ENCODE results near the gene SMPX. TPM values are rescaled to one million over a fixed set of nuclear protein-coding genes. Genes with fewer than 3 reads are reported as not detected.

The SMPX gene
- polyA plus RNA-seq, 1 of the 3 experiments (the other 2 are of a cell fraction): not detected

DNA sequence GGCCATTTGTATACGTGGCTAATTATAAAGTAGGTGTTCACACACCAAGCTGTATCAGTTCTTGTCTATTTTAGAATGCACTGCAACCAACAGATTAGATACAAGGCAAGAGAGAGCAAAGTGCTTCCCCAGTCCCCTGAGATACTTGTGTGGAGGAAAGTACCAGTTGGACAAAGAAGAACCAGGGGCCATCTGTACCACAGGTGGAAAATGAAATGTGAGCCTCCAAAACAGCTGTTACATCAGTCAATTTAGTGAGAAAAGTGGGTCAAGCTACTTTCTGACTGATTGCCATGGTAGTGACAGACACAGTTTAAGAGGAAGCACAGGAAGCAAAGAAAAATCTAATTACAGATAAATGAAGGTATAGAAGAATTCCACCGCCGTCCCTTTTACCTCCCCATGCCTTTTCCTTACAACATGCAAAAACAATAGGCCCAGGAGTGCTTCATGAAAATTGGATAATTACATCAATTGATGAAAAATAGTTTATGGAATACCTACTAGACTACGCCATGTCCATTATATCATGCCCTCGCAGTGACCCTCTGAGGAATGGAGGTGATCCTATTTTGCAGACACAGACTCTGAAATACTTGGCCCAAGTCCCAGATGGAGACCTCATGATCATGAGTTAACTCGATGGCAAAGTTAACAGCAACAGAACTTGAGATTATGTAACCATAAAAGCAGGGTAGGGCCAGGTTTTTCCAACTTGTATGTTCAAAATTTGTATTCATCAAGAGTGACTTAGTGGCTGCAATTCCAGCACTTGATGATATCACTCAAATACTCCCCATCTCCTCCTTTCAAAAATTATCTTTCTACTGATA, 15.8 kb downstream of the SMPX start:
- Histone ChIP-seq H3K4me1 (ENCODE audit: control insufficient read depth in 1 of 2, insufficient read depth in 2 of 2, low read depth in 1 of 2, low read length in 1 of 2) (peaks cover 0 to 3% of the 10 kb centered on the region in 2 experiments; a peak in 1 of 4 replicates), H3K9ac (no peak overlapping the region), H3K4me2 (no peak overlapping the region), H3K9me3 (no peaks in the 10 kb centered on the region), H3F3A (replicated peaks; ENCODE audit: insufficient read depth) (no peaks in the 10 kb centered on the region), H4K20me1 (ENCODE audit: insufficient read depth) (no peaks in the 10 kb centered on the region), H2AFZ (ENCODE audit: low read depth) (no peak overlapping the region), H3K79me2 (ENCODE audit: insufficient read depth) (no peaks in the 10 kb centered on the region), H3K27me3 (ENCODE audit: insufficient read depth) (no peaks in the 10 kb centered on the region), H3K27ac (ENCODE audit: low read depth in 2 of 2, low read length in 1 of 2) (no peak overlapping the region), H3K9me2 (no peaks in the 10 kb centered on the region), H3K4me3 (ENCODE audit: low read depth in 2 of 2, low read length in 1 of 2) (no peak overlapping the region), H3K36me3 (replicated peaks in 1 of 2; ENCODE audit: control insufficient read depth in 1 of 2, insufficient read depth in 2 of 2, low read length in 1 of 2) (no peaks in the 10 kb centered on the region)
- TF ChIP-seq RCOR1 (IDR thresholded peaks at IDR 0.05; ENCODE audit: low read length): no peak
- TF ChIP-seq EZH2phosphoT487 (IDR thresholded peaks at IDR 0.05; ENCODE audit: borderline replicate concordance, low read depth): no peak
- TF ChIP-seq, protein P1, sequence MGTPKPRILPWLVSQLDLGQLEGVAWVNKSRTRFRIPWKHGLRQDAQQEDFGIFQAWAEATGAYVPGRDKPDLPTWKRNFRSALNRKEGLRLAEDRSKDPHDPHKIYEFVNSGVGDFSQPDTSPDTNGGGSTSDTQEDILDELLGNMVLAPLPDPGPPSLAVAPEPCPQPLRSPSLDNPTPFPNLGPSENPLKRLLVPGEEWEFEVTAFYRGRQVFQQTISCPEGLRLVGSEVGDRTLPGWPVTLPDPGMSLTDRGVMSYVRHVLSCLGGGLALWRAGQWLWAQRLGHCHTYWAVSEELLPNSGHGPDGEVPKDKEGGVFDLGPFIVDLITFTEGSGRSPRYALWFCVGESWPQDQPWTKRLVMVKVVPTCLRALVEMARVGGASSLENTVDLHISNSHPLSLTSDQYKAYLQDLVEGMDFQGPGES (IDR thresholded peaks at IDR 0.05; ENCODE audit: low read depth, low read length): no peak
- TF ChIP-seq ELF1 (IDR thresholded peaks at IDR 0.05): no peak
- no peak for TF ChIP-seq FOXJ3 (CRISPR knock-in tag; IDR thresholded peaks at IDR 0.05)
- TF ChIP-seq, protein P2, sequence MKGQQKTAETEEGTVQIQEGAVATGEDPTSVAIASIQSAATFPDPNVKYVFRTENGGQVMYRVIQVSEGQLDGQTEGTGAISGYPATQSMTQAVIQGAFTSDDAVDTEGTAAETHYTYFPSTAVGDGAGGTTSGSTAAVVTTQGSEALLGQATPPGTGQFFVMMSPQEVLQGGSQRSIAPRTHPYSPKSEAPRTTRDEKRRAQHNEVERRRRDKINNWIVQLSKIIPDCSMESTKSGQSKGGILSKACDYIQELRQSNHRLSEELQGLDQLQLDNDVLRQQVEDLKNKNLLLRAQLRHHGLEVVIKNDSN (IDR thresholded peaks at IDR 0.05; ENCODE audit: borderline replicate concordance, low read depth): no peak
- no peak for TF ChIP-seq NRF1 (IDR thresholded peaks at IDR 0.05; ENCODE audit: low read depth, low read length)
- no peak for TF ChIP-seq RFX5 (IDR thresholded peaks at IDR 0.05; ENCODE audit: low read length)
- TF ChIP-seq SIN3A (IDR thresholded peaks at IDR 0.05; ENCODE audit: borderline replicate concordance, low read depth, low read length): no peak
- TF ChIP-seq, protein P3, sequence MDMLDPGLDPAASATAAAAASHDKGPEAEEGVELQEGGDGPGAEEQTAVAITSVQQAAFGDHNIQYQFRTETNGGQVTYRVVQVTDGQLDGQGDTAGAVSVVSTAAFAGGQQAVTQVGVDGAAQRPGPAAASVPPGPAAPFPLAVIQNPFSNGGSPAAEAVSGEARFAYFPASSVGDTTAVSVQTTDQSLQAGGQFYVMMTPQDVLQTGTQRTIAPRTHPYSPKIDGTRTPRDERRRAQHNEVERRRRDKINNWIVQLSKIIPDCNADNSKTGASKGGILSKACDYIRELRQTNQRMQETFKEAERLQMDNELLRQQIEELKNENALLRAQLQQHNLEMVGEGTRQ (IDR thresholded peaks at IDR 0.05; ENCODE audit: borderline replicate concordance, low read depth, low read length): no peak
- no peak for TF ChIP-seq GABPA (IDR thresholded peaks at IDR 0.05; ENCODE audit: low read depth)
- no peak for TF ChIP-seq RAD21 (IDR thresholded peaks at IDR 0.05; ENCODE audit: low read length)
- no peak for TF ChIP-seq SMC3 (IDR thresholded peaks at IDR 0.05; ENCODE audit: low read depth, low read length)
- TF ChIP-seq JUND (IDR thresholded peaks at IDR 0.05): no peak
- TF ChIP-seq FOSL2 (IDR thresholded peaks at IDR 0.05; ENCODE audit: borderline replicate concordance, low read depth): no peak
- ChIA-PET CTCF (interaction anchor here (1.7 to 1.8 kb wide), 2 partner anchors 1212 to 1215 kb away, joined by 4 to 8 read pairs; no protein-coding TSS in a partner anchor), POLR2A (no interaction called here)
- DNase-seq: no peak
- 10% methylated on average over 6 of the region's 6 CpGs for WGBS (ENCODE audit: low lambda C conversion rate)
